ENCODE measurements around the gene EPHB2. TPM values are rescaled to one million over a fixed set of nuclear protein-coding genes. Genes with fewer than 3 reads are reported as not detected.
A peak's percentile ranks its signal among the peaks of the same experiment; 100 is the strongest.

Gene EPHB2
- total and polyA plus RNA-seq, 9 donors, result 2.5 to 55.1 (median 15.1) TPM

DNA sequence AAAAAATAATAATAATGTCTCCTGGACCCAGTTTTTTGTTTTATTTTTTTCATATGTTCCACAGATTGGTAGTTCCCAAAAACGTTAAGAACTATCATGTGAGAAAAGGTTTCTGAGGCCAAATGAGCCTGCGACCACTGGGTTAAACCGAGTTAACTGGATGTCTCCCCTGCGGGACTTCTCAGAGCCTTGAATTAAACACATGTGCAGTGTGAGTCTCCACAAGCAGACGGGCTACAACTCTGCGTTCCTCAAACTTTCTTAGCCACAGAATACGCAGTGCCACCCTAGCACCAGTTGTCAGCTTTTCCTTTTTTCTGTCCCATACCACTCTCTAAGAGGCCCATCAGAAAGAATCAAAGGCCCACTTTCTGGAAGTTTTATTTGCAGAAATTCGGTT lies 164.1 kb downstream of the EPHB2 start:
- H3K4me1 ChIP-seq (ENCODE audit: insufficient read depth), result peaks cover 11% of the 10 kb centered on the region
- intact Hi-C loops (cut with DNase I), result no loop called here
- H3K27me3 ChIP-seq, result no peaks in the 10 kb centered on the region
- H3K4me3 ChIP-seq, result no peak overlapping the region
- 79 to 81% (median 80%) methylated on average over 8 of the region's 8 CpGs for WGBS, 3 donors
- no peaks in the 10 kb centered on the region for H3K9me3 ChIP-seq
- no peak for DNase-seq
- H3K36me3 ChIP-seq, result no peaks in the 10 kb centered on the region
- no peak for TF ChIP-seq EP300 (IDR thresholded peaks at IDR 0.05)
- no peak for TF ChIP-seq CTCF (IDR thresholded peaks at IDR 0.05)
- no peak for TF ChIP-seq POLR2A (IDR thresholded peaks at IDR 0.05)
- no peak overlapping the region for H3K27ac ChIP-seq

GRCh38 chr1:22875241-22875640 lies 164.6 kb downstream of the EPHB2 start:
- TF ChIP-seq EP300 (IDR thresholded peaks at IDR 0.05), result no peak
- TF ChIP-seq CTCF (IDR thresholded peaks at IDR 0.05), result no peak
- no peak for TF ChIP-seq POLR2A (IDR thresholded peaks at IDR 0.05)
- Histone ChIP-seq H3K9me3 (no peaks in the 10 kb centered on the region), H3K27me3 (no peaks in the 10 kb centered on the region), H3K27ac (no peak overlapping the region), H3K4me1 (ENCODE audit: insufficient read depth) (peaks cover 11% of the 10 kb centered on the region), H3K36me3 (no peaks in the 10 kb centered on the region), H3K4me3 (no peak overlapping the region)
- no peak for DNase-seq
- WGBS, 3 donors, result 62 to 67% (median 66%) methylated on average over 10 of the region's 10 CpGs
- intact Hi-C loops (cut with DNase I), result no loop called here

DNA sequence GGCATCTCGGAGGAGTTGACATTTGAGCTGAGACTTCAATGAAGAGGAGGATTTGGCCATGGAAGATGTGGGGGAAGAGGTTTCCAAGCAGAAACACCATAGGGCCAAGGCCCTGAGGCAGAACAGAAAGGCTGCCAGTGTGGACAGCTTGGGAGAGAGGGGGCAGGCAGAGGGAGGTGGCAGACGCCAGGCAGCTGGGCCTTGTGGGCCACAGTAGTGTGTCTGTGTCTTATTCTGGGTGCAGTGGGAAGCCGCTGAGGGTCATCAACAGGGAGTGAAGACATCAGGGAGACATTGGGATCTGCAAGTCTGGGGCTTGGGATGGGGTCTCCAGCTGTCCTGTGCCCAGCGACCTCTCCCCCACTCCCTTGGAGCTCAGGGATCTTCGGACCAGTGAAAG lies 165.2 kb downstream of the EPHB2 start:
- no peak overlapping the region for H3K4me3 ChIP-seq

GRCh38 chr1:22876359-22877111 lies 165.9 kb downstream of the EPHB2 start:
- no peak overlapping the region for H3K4me3 ChIP-seq
- no peaks in the 10 kb centered on the region for H3K27me3 ChIP-seq
- peak; percentile 37 to 71 (median 38) for DNase-seq
- peaks cover 7% of the 10 kb centered on the region for H3K4me1 ChIP-seq (ENCODE audit: insufficient read depth)
- 16 to 29% (median 20%) methylated on average over 18 to 20 of the region's 20 CpGs for WGBS, 3 donors
- H3K36me3 ChIP-seq, result no peaks in the 10 kb centered on the region
- TF ChIP-seq CTCF (IDR thresholded peaks at IDR 0.05), result no peak
- no peak for TF ChIP-seq POLR2A (IDR thresholded peaks at IDR 0.05)
- TF ChIP-seq EP300 (IDR thresholded peaks at IDR 0.05), result no peak
- H3K9me3 ChIP-seq, result no peaks in the 10 kb centered on the region
- peak overlapping the region; percentile 20 to 41 for H3K27ac ChIP-seq
- intact Hi-C loops (cut with DNase I), result no loop called here

More for the DNA sequence above, 165.2 kb downstream of the EPHB2 start:
- Histone ChIP-seq H3K4me1 (ENCODE audit: insufficient read depth) (peaks cover 7% of the 10 kb centered on the region), H3K9me3 (no peaks in the 10 kb centered on the region), H3K36me3 (no peaks in the 10 kb centered on the region), H3K27ac (no peak overlapping the region), H3K27me3 (no peaks in the 10 kb centered on the region)
- intact Hi-C loops (cut with DNase I), result no loop called here
- WGBS, 3 donors, result 79 to 81% (median 80%) methylated on average over 5 of the region's 5 CpGs
- no peak for DNase-seq
- TF ChIP-seq POLR2A (IDR thresholded peaks at IDR 0.05), result no peak
